ENCODE results near the gene EML3. TPM values are rescaled to one million over a fixed set of nuclear protein-coding genes. Genes with fewer than 3 reads are reported as not detected.
"Not testable (repeated sequence)": the region's sequence is repeated elsewhere in the genome, so short reads cannot be mapped to it uniquely, and the experiment has no call there.

EML3 gene, protein sequence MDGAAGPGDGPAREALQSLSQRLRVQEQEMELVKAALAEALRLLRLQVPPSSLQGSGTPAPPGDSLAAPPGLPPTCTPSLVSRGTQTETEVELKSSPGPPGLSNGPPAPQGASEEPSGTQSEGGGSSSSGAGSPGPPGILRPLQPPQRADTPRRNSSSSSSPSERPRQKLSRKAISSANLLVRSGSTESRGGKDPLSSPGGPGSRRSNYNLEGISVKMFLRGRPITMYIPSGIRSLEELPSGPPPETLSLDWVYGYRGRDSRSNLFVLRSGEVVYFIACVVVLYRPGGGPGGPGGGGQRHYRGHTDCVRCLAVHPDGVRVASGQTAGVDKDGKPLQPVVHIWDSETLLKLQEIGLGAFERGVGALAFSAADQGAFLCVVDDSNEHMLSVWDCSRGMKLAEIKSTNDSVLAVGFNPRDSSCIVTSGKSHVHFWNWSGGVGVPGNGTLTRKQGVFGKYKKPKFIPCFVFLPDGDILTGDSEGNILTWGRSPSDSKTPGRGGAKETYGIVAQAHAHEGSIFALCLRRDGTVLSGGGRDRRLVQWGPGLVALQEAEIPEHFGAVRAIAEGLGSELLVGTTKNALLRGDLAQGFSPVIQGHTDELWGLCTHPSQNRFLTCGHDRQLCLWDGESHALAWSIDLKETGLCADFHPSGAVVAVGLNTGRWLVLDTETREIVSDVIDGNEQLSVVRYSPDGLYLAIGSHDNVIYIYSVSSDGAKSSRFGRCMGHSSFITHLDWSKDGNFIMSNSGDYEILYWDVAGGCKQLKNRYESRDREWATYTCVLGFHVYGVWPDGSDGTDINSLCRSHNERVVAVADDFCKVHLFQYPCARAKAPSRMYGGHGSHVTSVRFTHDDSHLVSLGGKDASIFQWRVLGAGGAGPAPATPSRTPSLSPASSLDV
- 30.5 TPM for polyA plus RNA-seq (2012; ENCODE audit: missing spikeins)

DNA sequence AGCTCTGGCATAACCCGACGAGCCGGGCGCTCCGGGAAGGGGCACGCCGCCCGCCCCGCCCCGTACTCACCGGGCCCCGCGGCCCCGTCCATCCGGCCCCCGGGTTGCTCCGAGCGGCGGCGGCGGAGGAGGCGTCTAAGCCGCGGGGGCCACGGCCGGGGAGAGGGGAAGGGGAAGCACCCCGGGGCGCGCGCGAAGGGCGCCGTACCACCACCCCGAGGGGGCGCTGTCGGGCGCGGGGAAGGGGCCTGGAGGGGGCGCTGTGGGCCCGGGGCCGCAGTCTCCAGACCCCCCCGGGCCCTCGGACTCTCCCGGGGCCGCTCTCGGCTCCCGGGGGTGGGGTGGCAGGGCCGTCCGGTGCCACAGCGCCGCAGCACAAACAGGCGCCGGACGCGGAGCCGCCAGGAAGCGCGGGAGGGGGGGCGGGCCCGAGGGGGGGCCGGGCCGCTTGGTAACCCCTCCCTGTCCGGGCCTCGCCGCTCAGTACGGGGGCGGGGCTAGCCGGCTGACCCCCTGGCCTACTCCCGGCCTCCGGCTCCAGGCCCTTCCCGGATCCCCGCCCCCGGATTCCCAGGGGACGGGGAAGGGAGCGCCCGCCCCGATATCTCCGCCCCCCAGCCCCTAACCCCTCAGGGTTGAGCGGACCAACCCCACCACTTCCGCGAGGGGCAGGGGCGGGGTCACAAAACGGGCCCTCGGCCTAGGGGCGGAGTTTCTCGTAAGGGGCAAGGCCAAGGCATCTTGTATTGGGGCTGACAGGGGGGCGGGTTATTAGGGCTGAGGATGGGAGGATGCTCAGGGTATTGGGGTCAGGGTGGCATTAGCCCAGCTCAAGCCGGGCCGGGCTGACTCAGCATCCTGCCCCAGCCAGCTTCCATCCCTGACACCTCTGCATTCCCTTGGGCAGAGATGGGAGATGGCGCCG is at the start of gene EML3, which contains the start of gene ROM1:
Gene EML3, minus strand, starts transcription at position 410 of the 925 bp plus-strand sequence. Its CDS starts 318 bp downstream, at position 92.
Gene ROM1, plus strand, starts transcription at position 892 of the 925 bp plus-strand sequence. Its CDS starts 25 bp downstream, at position 917.
- no peak for TF ChIP-seq TAF1 (IDR thresholded peaks at IDR 0.05; ENCODE audit: borderline replicate concordance, low read depth, low read length)
- TF ChIP-seq POLR2A (IDR thresholded peaks at IDR 0.05; ENCODE audit: low read depth, low read length): peak; percentile 22; the same call in 1 of the 2 replicates
- TF ChIP-seq POLR2AphosphoS5 (IDR thresholded peaks at IDR 0.05; ENCODE audit: low read depth, low read length): no peak
- FAIRE-seq (peak; percentile 100), DNase-seq (ENCODE audit: insufficient read length) (peak; percentile 96)

DNA sequence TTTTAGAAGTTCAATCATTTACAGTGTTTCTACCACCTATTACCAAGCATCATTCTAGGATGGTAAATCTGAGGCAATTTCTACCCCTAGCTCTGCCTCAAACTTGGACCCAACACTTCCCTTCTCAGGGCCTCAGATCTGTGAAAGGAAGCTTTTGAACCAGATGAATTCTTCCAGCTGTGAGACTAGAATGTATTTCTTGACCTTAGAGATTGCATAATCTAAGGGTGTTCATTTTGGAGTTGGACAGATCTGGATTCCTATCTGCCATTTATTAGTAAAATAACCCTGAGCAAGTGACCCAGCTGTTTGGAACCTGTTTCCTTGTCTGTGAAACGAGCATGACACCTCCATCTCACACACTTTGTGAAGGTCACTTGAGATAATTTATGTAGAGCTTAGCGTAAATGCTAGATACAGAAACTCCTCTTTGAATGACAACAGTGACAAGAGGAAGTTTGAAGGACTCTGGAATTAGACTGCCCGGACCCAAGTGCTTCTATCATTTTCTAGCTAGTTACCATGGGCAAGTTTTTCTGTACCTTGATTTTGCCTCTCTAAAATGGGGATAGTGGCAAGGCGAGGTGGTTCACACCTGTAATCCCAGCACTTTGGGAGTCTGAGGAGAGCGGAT is 44.3 kb upstream of the EML3 start:
- no peak for DNase-seq (ENCODE audit: insufficient read length)
- TF ChIP-seq POLR2A (IDR thresholded peaks at IDR 0.05; ENCODE audit: low read depth, low read length) (no peak), TAF1 (IDR thresholded peaks at IDR 0.05; ENCODE audit: borderline replicate concordance, low read depth, low read length) (no peak), POLR2AphosphoS5 (IDR thresholded peaks at IDR 0.05; ENCODE audit: low read depth, low read length) (no peak)
- FAIRE-seq: no peak

DNA sequence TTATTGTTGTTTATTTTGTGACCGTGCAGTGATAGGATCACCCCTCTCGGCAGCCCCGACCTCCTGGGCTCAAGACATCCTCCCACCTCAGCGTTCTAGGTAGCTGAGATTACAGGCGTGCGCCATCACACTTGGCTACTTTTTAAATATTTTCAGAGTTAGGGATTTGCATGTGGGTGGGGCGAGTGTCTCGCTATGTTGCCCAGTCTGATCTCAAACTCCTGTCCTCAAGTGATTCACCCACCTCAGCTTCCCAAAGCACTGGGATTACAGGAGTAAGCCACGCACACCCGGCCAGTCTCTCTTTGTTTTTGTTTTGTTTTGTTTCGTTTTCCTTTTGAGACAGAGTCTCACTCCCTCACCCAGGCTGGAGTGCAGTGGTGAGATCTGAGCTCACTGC is 41.7 kb upstream of the EML3 start:
- DNase-seq (ENCODE audit: insufficient read length) (no peak), FAIRE-seq (peak; percentile 50)
- TF ChIP-seq POLR2A (IDR thresholded peaks at IDR 0.05; ENCODE audit: low read depth, low read length) (no peak), POLR2AphosphoS5 (IDR thresholded peaks at IDR 0.05; ENCODE audit: low read depth, low read length) (no peak), TAF1 (IDR thresholded peaks at IDR 0.05; ENCODE audit: borderline replicate concordance, low read depth, low read length) (no peak)

DNA sequence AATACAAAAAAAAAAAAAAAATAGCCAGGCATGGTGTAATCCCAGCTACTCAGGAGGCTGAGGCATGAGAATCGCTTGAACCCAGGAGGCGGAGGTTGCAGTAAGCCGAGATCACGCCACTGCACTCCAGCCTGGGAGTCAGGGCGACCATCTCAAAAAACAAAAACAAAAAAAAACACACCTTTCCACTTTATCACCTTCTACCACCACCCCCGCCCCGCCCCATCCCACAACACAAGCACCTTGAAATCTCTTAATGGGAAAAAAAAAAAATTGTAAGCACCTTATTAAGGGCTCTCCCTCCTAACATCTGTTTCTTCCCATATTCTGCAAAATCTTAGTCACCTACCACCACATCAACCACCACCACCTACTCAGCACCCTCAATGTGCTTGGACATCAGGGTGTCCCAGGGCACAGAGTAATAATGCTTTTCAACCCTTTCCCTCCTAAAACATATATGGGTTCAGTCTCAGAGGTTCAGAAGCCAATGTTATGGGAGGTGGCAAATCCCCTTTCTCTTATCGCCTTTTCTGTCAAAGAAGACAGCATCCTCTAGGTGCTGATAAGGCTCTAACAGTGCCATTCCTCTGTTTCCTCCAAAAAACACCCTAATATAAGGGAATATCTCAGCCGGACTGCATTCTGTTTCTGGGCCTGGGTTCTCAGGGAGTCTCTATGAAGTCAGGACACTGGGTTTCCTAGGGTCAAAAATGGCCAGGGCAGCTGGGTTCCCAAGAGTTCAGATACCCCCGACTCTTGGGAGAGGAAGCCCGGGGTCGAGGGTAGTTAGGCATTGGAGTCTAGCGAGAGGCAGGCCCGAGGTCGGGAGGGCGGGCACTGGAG is 39.8 kb upstream of the EML3 start:
- TF ChIP-seq POLR2AphosphoS5 (IDR thresholded peaks at IDR 0.05; ENCODE audit: low read depth, low read length) (no peak), TAF1 (IDR thresholded peaks at IDR 0.05; ENCODE audit: borderline replicate concordance, low read depth, low read length) (no peak), POLR2A (IDR thresholded peaks at IDR 0.05; ENCODE audit: low read depth, low read length) (no peak)
- DNase-seq (ENCODE audit: insufficient read length) (no peak), FAIRE-seq (peak; percentile 62)

DNA sequence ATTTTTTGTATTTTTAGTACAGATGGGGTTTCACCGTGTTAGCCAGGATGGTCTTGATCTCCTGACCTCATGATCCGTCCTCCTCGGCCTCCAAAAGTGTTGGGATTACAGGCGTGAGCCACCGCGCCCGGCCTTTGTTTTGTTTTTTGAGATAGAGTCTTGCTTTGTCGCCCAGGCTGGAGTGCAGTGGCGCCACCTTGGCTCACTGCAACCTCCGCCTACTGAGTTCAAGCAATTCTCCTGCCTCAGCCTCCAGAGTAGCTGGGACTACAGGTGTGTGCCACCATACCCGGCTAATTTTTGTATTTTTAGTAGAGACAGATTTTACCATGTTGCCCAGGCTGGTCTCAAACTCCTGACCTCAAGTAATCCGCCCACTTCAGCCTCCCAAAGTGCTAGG is 37.7 kb upstream of the EML3 start:
- DNase-seq (ENCODE audit: insufficient read length); FAIRE-seq: not testable (repeated sequence)

DNA sequence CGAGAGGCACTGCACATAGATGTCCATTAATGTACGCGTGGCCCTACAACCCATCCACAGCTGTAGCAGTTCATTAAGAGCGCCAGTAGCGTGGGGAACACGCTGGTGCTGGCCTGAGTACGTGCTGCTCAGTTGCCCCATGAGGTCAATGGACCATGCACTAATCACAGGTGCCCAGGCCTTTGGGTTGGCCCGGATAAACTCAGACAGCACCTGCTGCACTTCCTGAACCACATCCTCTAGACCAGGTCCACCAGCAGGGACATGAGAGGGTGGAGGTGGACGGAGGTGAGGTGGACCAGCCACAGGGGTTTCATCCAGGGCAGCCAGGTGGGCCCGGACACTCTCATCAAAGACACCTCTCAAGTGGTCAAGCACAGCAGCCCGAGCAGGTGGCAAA is 36.9 kb upstream of the EML3 start:
- TF ChIP-seq TAF1 (IDR thresholded peaks at IDR 0.05; ENCODE audit: borderline replicate concordance, low read depth, low read length) (no peak), POLR2AphosphoS5 (IDR thresholded peaks at IDR 0.05; ENCODE audit: low read depth, low read length) (no peak), POLR2A (IDR thresholded peaks at IDR 0.05; ENCODE audit: low read depth, low read length) (no peak)

DNA sequence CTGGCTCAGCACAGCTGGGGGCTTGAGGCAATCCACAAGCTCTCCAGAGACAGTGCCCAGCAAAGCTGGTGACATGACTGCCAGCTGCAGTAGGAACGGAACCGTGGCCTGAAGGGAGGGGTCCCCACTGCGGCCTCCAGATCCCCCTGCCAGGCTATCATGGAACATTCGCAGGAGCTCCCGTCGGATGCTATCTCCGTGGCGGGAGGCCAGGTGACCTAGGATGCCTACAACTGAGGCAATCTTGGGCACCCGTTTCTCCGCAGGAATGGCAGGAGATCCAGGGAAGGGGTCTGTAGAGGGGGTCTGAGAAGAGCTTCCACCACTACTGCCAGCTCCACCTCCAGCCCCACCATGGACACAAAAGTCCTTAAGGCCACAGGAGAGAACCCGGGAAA is 36.4 kb upstream of the EML3 start:
- FAIRE-seq: no peak
- TF ChIP-seq POLR2AphosphoS5 (IDR thresholded peaks at IDR 0.05; ENCODE audit: low read depth, low read length) (no peak), POLR2A (IDR thresholded peaks at IDR 0.05; ENCODE audit: low read depth, low read length) (no peak), TAF1 (IDR thresholded peaks at IDR 0.05; ENCODE audit: borderline replicate concordance, low read depth, low read length) (no peak)
- DNase-seq (ENCODE audit: insufficient read length): no peak

More for the DNA sequence above, 36.9 kb upstream of the EML3 start:
- no peak for DNase-seq (ENCODE audit: insufficient read length)
- FAIRE-seq: no peak

DNA sequence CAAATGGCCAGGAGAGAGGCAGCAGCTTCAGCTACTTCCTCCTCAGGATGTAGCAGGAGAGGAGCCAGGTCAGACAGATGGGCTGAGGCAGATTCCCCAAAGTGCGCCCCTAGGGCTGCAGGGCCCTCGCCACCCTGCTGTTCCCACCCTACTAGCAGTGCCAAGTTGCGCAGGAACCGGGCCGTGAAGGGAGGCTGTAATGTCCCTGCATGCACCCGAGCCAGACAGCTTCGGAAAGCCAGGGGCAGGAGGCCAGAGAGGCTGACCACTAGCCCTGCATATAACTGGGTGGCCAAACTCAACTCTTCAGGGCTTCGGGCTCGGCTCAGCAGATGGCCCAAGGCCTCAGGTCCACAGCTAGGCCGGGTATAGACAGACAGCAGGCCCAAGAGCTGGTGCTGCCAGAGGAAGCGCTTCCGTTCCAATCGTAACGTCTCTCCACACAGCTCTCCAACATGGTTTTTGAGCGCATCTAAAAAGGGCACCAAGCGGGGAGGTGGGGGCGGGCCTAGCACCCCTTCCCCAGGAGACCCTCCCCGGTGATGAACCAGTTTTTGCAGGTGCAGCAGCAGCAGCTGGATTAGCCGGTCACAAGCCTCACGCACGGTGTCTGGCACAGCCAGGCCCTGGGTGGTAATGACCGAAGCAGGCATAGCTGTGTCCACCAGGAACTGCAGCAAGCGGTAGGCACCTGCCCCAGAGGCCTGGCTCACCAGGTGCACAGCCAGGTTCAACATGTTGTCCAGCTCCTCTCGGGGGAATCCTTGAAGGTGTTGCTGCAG is 35.8 kb upstream of the EML3 start:
- TF ChIP-seq POLR2AphosphoS5 (IDR thresholded peaks at IDR 0.05; ENCODE audit: low read depth, low read length): no peak
- TF ChIP-seq TAF1 (IDR thresholded peaks at IDR 0.05; ENCODE audit: borderline replicate concordance, low read depth, low read length): no peak
- TF ChIP-seq POLR2A (IDR thresholded peaks at IDR 0.05; ENCODE audit: low read depth, low read length): no peak
- FAIRE-seq (no peak), DNase-seq (ENCODE audit: insufficient read length) (no peak)

DNA sequence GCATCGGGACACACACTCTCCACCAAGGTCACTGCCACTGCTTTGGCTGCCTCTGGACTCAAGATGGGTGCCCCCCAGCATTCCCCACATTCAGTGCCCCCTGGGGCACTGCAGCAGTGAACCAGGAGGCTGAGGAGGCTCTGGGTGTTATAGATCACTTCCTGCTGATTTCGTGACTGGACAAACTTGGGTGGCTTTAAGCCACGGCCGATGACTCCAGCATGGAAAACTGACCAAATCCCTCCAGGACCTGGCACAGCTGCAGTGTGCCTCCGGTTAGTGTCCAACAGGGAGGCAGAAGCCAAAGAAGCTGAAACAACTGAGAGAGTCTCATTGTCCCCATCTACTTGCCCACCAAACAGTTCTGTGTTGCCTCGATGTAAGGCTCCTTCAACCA is 35.0 kb upstream of the EML3 start:
- DNase-seq (ENCODE audit: insufficient read length) (no peak), FAIRE-seq (no peak)
- TF ChIP-seq POLR2A (IDR thresholded peaks at IDR 0.05; ENCODE audit: low read depth, low read length): no peak
- no peak for TF ChIP-seq POLR2AphosphoS5 (IDR thresholded peaks at IDR 0.05; ENCODE audit: low read depth, low read length)
- TF ChIP-seq TAF1 (IDR thresholded peaks at IDR 0.05; ENCODE audit: borderline replicate concordance, low read depth, low read length): no peak

All from GM12892 (cell line).